HEK293T (cell line): ENCODE results near the gene PMF1.

Experiments
- FOXA1 ChIP-seq: fragments of 450-650 bp; IDR thresholded peaks from 2 replicates; pipeline ENCODE4 v1.6.1; 2016; ENCODE audit warnings: mild to moderate bottlenecking
- HDGF ChIP-seq: fragments of 450-650 bp; IDR thresholded peaks from 2 replicates; pipeline ENCODE4 v1.6.1; 2017; ENCODE audit warnings: antibody characterized with exemption, borderline replicate concordance
- TARDBP ChIP-seq: fragments of 450-650 bp; IDR thresholded peaks from 2 replicates; pipeline ENCODE4 v1.6.1; 2016
- TF ChIP-seq, protein P1 (sequence below): fragments of 450-650 bp; IDR thresholded peaks from 2 replicates; pipeline ENCODE4 v1.6.1; 2016

GRCh38 chr1:156214024-156214748 lies 1.4 kb downstream of the PMF1 start:
- no peak for TF ChIP-seq HDGF
- TF ChIP-seq, protein P1, sequence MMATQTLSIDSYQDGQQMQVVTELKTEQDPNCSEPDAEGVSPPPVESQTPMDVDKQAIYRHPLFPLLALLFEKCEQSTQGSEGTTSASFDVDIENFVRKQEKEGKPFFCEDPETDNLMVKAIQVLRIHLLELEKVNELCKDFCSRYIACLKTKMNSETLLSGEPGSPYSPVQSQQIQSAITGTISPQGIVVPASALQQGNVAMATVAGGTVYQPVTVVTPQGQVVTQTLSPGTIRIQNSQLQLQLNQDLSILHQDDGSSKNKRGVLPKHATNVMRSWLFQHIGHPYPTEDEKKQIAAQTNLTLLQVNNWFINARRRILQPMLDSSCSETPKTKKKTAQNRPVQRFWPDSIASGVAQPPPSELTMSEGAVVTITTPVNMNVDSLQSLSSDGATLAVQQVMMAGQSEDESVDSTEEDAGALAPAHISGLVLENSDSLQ = no peak
- TF ChIP-seq TARDBP = no peak
- no peak for TF ChIP-seq FOXA1
